K562 (cell line): ENCODE results near the gene CHRNG. TPM values are rescaled to one million over a fixed set of nuclear protein-coding genes. Genes with fewer than 3 reads are reported as not detected.

Source experiments
- ATAC-seq: fragments of 200-7000 bp; cut with Tn5 transposase; 3 replicates; pipeline ENCODE4 v1.9.1; 2020; ENCODE audit warnings: moderate library complexity
- BruUV-seq: library from RNA; stranded (reverse); fragments of 400-500 nt; replicated peaks from 2 replicates; lab custom pipeline; 2021; lab: Mats Ljungman, UMichigan
- CTCF ChIA-PET: fragments of 300-600 bp; formaldehyde crosslinking; extraction: SDS; loops from one replicate; lab custom pipeline; 2021; ENCODE audit warnings: low intra/inter-chr PET ratio; lab: Yijun Ruan, JAX
- POLR2A ChIA-PET: fragments of 300-600, 350-650 bp; sonication (Branson Sonifier 250); formaldehyde crosslinking; extraction: SDS; loops from one replicate; lab custom pipeline; 2021; ENCODE audit warnings: antibody characterized with exemption, inconsistent platforms; lab: Yijun Ruan, JAX
- DNase-seq, 4 experiments: peaks; one replicate each; pipeline versions ENCODE4 v3.0.0 to v3.0.0-alpha.2; 2011 to 2018; ENCODE audit warnings: low spot score in 3 of 4, mixed read lengths in 3 of 4; ENCODE audit errors: extremely low read depth in 1 of 4
- FAIRE-seq: peaks from 2 replicates; lab custom pipeline; 2011; peaks lifted over from hg19 to GRCh38; lab: Jason Lieb, UNC
- H2AFZ ChIP-seq: 2 replicates; pipeline ENCODE4 v1.6.0; 2011; ENCODE audit warnings: low read depth, low read length, control low read depth, inconsistent platforms
- H3K27ac ChIP-seq: fragments of 200-600 bp; 3 replicates; pipeline ENCODE4 v1.8.0; 2011; ENCODE audit warnings: low read depth, mild to moderate bottlenecking, control low read depth, inconsistent platforms, low read length, moderate library complexity, mixed read lengths; ENCODE audit errors: extremely low read depth
- H3K27me3 ChIP-seq, 2 experiments: fragments of 300-600 bp in 1 of 2; 2 replicates in 1 of 2; 3 replicates in 1 of 2; pipeline versions ENCODE4 v1.6.0 to v1.8.0; 2011; ENCODE audit warnings: inconsistent platforms in 2 of 2, low read length in 2 of 2, mild to moderate bottlenecking in 1 of 2, mixed read lengths in 1 of 2, moderate library complexity in 1 of 2; ENCODE audit not compliant: control insufficient read depth in 2 of 2, insufficient read depth in 2 of 2
- H3K36me3 ChIP-seq: fragments of 300-600 bp; 3 replicates; pipeline ENCODE4 v1.8.0; 2011; ENCODE audit warnings: mild to moderate bottlenecking, low read length, inconsistent platforms; ENCODE audit not compliant: control insufficient read depth, insufficient read depth
- H3K4me1 ChIP-seq, 2 experiments: fragments of 200-600 bp in 1 of 2; replicated peaks in 1 of 2; 2 replicates in 1 of 2; 3 replicates in 1 of 2; pipeline versions ENCODE4 v1.5.1 to v1.8.0; 2011; ENCODE audit warnings: inconsistent platforms in 2 of 2, low read length in 2 of 2, mild to moderate bottlenecking in 1 of 2, mixed read lengths in 1 of 2, moderate library complexity in 1 of 2; ENCODE audit not compliant: control insufficient read depth in 2 of 2, insufficient read depth in 2 of 2
- H3K4me2 ChIP-seq: 2 replicates; pipeline ENCODE4 v1.6.1; 2011; ENCODE audit warnings: low read length, control low read depth, inconsistent platforms, mixed read lengths; ENCODE audit not compliant: insufficient read depth
- H3K4me3 ChIP-seq: fragments of 200-600 bp; sonication (generic), shearing (Covaris generic); 2 replicates; pipeline ENCODE4 v1.5.1; 2016; ENCODE audit warnings: control low read depth, inconsistent platforms
- H3K79me2 ChIP-seq: fragments of 200-600 bp; 3 replicates; pipeline ENCODE4 v1.8.0; 2011; ENCODE audit warnings: low read length, inconsistent platforms; ENCODE audit not compliant: control insufficient read depth, insufficient read depth
- H3K9ac ChIP-seq, 2 experiments: 2 replicates each; pipeline versions ENCODE4 v1.6.0 to v1.6.1; 2011; ENCODE audit warnings: low read depth in 2 of 2, low read length in 2 of 2, control low read depth in 1 of 2, inconsistent platforms in 1 of 2, mild to moderate bottlenecking in 1 of 2, mixed read lengths in 1 of 2; ENCODE audit not compliant: insufficient read depth in 1 of 2
- H3K9me1 ChIP-seq: one replicate; pipeline ENCODE4 v1.6.0; 2011; ENCODE audit warnings: inconsistent platforms, mild to moderate bottlenecking, low read length, moderate library complexity; ENCODE audit not compliant: control insufficient read depth, insufficient read depth
- H3K9me3 ChIP-seq: replicated peaks from 2 replicates; pipeline ENCODE4 v1.5.1; 2011; ENCODE audit warnings: low read depth, low read length, inconsistent platforms; ENCODE audit not compliant: control insufficient read depth, insufficient read depth
- H4K20me1 ChIP-seq: replicated peaks from 2 replicates; pipeline ENCODE4 v1.6.1; 2011; ENCODE audit warnings: low read length, inconsistent platforms, mixed read lengths; ENCODE audit not compliant: control insufficient read depth, insufficient read depth
- AFF1 ChIP-seq, 2 experiments: fragments of 450-650 bp; IDR thresholded peaks; 2 replicates each; pipeline ENCODE4 v1.6.1; 2018; ENCODE audit warnings: mild to moderate bottlenecking in 2 of 2, low read depth in 1 of 2; ENCODE audit not compliant: partially characterized antibody in 2 of 2
- BRF1 ChIP-seq: IDR thresholded peaks from 3 replicates; pipeline ENCODE4 v1.6.1; 2011; ENCODE audit warnings: borderline replicate concordance, mild to moderate bottlenecking; ENCODE audit not compliant: insufficient read length; ENCODE audit errors: extremely low read depth
- FOXP4 ChIP-seq: sonication (generic); formaldehyde crosslinking; IDR thresholded peaks from 2 replicates; pipeline ENCODE4 v1.8.0; 2022; ENCODE audit warnings: mild to moderate bottlenecking, missing genetic modification reagents, borderline replicate concordance
- NRF1 ChIP-seq, 2 experiments: fragments of 450-650 bp; IDR thresholded peaks in 1 of 2; conservative IDR thresholded peaks in 1 of 2; 2 replicates each; pipeline ENCODE4 v1.6.1; 2014; ENCODE audit warnings: mild to moderate bottlenecking in 2 of 2
- POLR2AphosphoS5 ChIP-seq: IDR thresholded peaks from 2 replicates; pipeline ENCODE4 v1.6.1; 2011; ENCODE audit warnings: mild to moderate bottlenecking, low read depth, low read length, moderate library complexity; ENCODE audit not compliant: control insufficient read depth, insufficient read depth
- PTBP1 ChIP-seq: fragments of 200-400 bp; formaldehyde crosslinking; IDR thresholded peaks from 2 replicates; pipeline ENCODE4 v1.6.1; 2017; ENCODE audit warnings: low read depth, low read length
- ZC3H11A ChIP-seq: IDR thresholded peaks from 2 replicates; pipeline ENCODE4 v1.6.1; 2012; ENCODE audit warnings: low read depth, low read length, improper control_type of control experiment
- ZKSCAN3 ChIP-seq: fragments of 250-450 bp; sonication (Bioruptor Pico); IDR thresholded peaks from 2 replicates; pipeline ENCODE4 v1.4.0; 2020
- ZNF655 ChIP-seq: fragments of 250-450 bp; sonication (Bioruptor Pico); IDR thresholded peaks from 2 replicates; pipeline ENCODE4 v1.5.0; 2021
- ZSCAN29 ChIP-seq: fragments of 450-650 bp; IDR thresholded peaks from 2 replicates; pipeline ENCODE4 v1.6.1; 2017
- WGBS: fragments of 100-300 bp; shearing (Covaris generic); methylation state at CpG from one replicate; pipeline ENCODE4 v1.1.6; 2016; ENCODE audit warnings: low coverage, mixed read lengths; ENCODE audit not compliant: insufficient coverage; ENCODE audit errors: missing lambda C conversion rate; 5-methylcytosine and 5-hydroxymethylcytosine counted together
- in situ Hi-C: fragments of 300-500 bp; cut with MboI; formaldehyde crosslinking; loops from 4 replicates; pipeline ENCODE4 v1.15.0; 2018; ENCODE audit warnings: inconsistent platforms, mixed read lengths
- intact Hi-C: fragments of 100-400 bp; cut with micrococcal nuclease; formaldehyde crosslinking; loops from 2 replicates; pipeline ENCODE4 v1.14.2; 2022
- polyA plus RNA-seq, 8 experiments: library from polyadenylated mRNA; depleted of rRNA in 4 of 8; stranded (reverse) in 5 of 8; unstranded in 3 of 8; fragments of >200 nt; fragmentation: Nextera tagmentation in 2 of 8; fragmentation: Illumina TruSeq in 1 of 8; extraction: Ambion mirVana in 2 of 8; extraction: Trizol in 1 of 8; gene quantifications; 2 replicates each; pipeline versions ENCODE4 v1.2.1 to v1.2.3, GENCODE V29; 2011 to 2014; ENCODE audit warnings: inconsistent platforms in 1 of 8, missing spikeins in 1 of 8
- total RNA-seq, 7 experiments: library from RNA; depleted of rRNA in 6 of 7; stranded (reverse); fragments of >200 nt in 6 of 7; fragmentation: Illumina TruSeq in 2 of 7; extraction: Trizol in 2 of 7; gene quantifications; 2 replicates each; pipeline versions ENCODE4 v1.2.1 to v1.2.3, GENCODE V29; 2011 to 2021; ENCODE audit warnings: low replicate concordance in 1 of 7

Gene CHRNG
- total and polyA plus RNA-seq, 9 of the 15 experiments (the other 6 are each of a cell fraction or from before 2014, with no cell fraction given): not detected

- no peak for TF ChIP-seq AFF1 (IDR thresholded peaks at IDR 0.05; ENCODE audit: low read depth in 1 of 2, partially characterized antibody in 2 of 2)
- no peak for TF ChIP-seq FOXP4 (CRISPR knock-in tag)
- no peak for TF ChIP-seq BRF1
Measured at GRCh38 chr2:232587512-232587911, 48.0 kb downstream of the CHRNG start (continued).

- intact Hi-C loops (no loop called here), in situ Hi-C loops (no loop called here)
- Histone ChIP-seq H3K36me3 (no peaks in the 10 kb centered on the region), H4K20me1 (no peaks in the 10 kb centered on the region), H3K4me1 (no peaks in the 10 kb centered on the region), H3K27ac (no peak overlapping the region), H3K27me3 (no peaks in the 10 kb centered on the region; a peak in 1 of 5 replicates), H3K4me2 (no peak overlapping the region), H3K9ac (no peak overlapping the region), H3K79me2 (no peaks in the 10 kb centered on the region), H2AFZ (no peak overlapping the region), H3K9me1 (no peaks in the 10 kb centered on the region), H3K9me3 (no peaks in the 10 kb centered on the region), H3K4me3 (no peak overlapping the region)
- DNase-seq: no peak
- no TSS peak for BruUV-seq
- WGBS: 43% methylated on average over 7 of the region's 8 CpGs
- no peak for FAIRE-seq
- TF ChIP-seq PTBP1 (no peak), ZNF655 (CRISPR knock-in tag) (no peak), NRF1 (conservative IDR thresholded peaks at IDR 0.05 in 1 of 2, IDR thresholded peaks at IDR 0.05 in 1 of 2) (no peak), ZSCAN29 (no peak), ZKSCAN3 (CRISPR knock-in tag) (no peak), ZC3H11A (no peak), POLR2AphosphoS5 (no peak)
- ATAC-seq: no peak
- ChIA-PET CTCF (no interaction called here), POLR2A (no interaction called here)
Measured at GRCh38 chr2:232588031-232588430, 48.5 kb downstream of the CHRNG start.
